OCI-LY7 (cell line): ENCODE measurements around the gene LPIN1.

Source experiments
- EZH2phosphoT487 ChIP-seq: fragments of 200-600 bp; sonication (generic); IDR thresholded peaks from 2 replicates; pipeline ENCODE4 v1.6.1; 2018; ENCODE audit warnings: low read depth, borderline replicate concordance, mild to moderate bottlenecking, mixed run types, antibody characterized with exemption, low read length, moderate library complexity, mixed read lengths
- TF ChIP-seq, protein P1 (sequence below): fragments of 200-600 bp; sonication (generic); conservative IDR thresholded peaks from 2 replicates; pipeline ENCODE4 v1.5.1; 2014; ENCODE audit warnings: mild to moderate bottlenecking, antibody characterized with exemption, low read length, moderate library complexity, mixed read lengths

DNA sequence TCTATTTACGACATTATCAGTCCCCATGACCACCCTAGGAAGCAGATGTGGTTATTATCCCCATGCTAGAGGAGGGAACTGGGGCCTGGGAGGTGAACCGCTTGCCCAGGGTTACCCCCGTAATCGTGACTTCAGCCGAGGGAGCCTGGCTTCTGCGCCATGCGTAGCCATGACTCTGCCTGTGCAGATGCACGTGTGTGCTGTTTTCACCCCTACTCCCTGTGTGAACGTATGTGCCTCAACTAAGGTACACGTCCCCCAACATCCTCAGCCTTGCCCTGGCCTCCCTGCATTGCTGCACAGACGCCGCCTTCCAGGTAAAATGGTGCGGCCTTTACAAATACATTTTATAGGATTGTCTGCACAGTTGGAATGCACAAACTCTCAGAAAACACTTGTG, 40.2 kb downstream of the LPIN1 start:
- TF ChIP-seq, protein P1, sequence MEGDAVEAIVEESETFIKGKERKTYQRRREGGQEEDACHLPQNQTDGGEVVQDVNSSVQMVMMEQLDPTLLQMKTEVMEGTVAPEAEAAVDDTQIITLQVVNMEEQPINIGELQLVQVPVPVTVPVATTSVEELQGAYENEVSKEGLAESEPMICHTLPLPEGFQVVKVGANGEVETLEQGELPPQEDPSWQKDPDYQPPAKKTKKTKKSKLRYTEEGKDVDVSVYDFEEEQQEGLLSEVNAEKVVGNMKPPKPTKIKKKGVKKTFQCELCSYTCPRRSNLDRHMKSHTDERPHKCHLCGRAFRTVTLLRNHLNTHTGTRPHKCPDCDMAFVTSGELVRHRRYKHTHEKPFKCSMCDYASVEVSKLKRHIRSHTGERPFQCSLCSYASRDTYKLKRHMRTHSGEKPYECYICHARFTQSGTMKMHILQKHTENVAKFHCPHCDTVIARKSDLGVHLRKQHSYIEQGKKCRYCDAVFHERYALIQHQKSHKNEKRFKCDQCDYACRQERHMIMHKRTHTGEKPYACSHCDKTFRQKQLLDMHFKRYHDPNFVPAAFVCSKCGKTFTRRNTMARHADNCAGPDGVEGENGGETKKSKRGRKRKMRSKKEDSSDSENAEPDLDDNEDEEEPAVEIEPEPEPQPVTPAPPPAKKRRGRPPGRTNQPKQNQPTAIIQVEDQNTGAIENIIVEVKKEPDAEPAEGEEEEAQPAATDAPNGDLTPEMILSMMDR, result no peak
- no peak for TF ChIP-seq EZH2phosphoT487
